HG03439 (cell line): ENCODE measurements around the gene DCDC2C.

Experiments
- ATAC-seq: cut with Tn5 transposase; IDR thresholded peaks from one replicate; pipeline ENCODE4 v1.9.1; 2021; ENCODE audit warnings: mild to moderate bottlenecking, moderate library complexity; ENCODE audit not compliant: unreplicated experiment

DCDC2C gene

DNA sequence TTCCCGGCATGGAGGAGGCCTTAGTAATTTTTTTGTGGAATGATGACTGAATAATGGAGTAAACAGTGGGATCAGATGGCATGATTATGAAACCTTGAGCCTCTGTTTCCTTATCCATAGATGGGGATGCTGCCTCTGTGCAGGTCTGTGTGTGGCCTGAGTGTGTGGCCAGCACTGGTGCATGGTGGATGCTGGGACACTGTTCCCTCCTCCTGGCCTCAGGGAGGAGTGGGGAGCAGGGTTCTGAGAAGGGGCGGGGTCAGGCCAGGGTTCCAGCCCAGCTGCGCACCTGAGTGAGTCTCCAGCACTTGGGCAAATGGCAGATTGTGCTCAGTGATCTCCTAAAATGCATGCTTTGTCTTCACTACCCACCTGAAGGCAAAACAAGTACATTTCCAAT lies 66.4 kb downstream of the DCDC2C start:
- no peak for ATAC-seq

- ATAC-seq = no peak
These were observed 67.5 kb downstream of the DCDC2C start for GRCh38 chr2:3770724-3771415.

GRCh38 chr2:3771576-3771975 lies 68.2 kb downstream of the DCDC2C start:
- ATAC-seq = no peak

DNA sequence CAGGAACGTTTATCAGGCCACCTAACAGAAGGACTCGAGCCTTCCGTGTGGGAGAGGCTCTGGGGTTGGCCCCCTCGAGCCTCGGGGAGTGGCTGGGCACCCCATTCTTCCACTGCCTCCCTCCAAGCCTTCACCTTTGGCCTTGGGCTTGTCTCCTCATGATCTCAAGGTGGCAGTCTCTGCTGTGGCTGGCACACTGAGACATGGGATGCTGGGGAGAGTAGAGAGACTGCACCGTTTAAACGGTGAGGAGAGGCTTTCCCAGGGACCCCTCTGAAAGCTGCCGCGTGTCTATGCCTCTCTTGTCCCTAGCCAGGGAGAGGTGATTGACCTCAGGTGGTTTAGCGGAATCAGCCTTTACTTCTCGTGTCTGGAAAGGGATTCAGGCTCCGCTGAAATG lies 71.0 kb downstream of the DCDC2C start:
- ATAC-seq = no peak

DNA sequence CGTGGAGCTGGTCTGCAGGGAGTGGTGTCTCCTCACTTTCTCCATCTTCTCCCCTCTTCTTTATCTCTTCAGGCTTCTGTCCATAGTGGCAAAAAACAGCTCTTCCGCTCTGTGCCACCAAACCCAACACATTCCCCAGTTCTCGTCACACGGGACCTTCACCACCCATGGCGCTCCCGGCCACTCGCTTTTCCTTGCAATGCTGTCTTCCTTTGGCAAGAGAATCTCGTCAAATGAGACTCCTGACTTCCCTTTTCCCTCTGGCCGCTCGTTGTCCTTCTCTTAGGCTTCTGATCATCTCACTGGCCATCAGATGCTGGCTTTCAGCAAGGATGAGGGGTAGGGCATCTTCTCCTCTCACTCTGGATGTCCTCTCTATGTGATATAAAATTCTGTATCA lies 72.9 kb downstream of the DCDC2C start:
- ATAC-seq = no peak

DNA sequence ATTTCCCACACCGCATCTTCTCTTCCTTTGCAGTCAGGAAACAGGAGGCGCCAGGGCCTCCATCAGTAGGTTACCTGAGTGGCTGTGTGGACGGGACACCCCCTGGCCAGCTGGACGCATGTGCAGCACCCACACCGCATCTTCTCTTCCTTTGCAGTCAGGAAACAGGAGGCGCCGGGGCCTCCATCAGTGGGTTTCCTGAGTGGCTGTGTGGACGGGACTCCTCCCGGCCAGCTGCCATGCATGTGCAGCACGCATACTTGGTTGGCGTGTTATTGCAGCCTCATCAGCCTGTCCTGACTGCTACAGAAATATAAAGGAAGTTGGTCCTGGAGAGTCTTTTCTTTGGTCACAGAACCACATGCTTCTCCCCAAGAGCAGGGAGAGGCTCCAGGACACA lies 74.6 kb downstream of the DCDC2C start:
- no peak for ATAC-seq

GRCh38 chr2:3778851-3779495 lies 75.6 kb downstream of the DCDC2C start:
- ATAC-seq = no peak

DNA sequence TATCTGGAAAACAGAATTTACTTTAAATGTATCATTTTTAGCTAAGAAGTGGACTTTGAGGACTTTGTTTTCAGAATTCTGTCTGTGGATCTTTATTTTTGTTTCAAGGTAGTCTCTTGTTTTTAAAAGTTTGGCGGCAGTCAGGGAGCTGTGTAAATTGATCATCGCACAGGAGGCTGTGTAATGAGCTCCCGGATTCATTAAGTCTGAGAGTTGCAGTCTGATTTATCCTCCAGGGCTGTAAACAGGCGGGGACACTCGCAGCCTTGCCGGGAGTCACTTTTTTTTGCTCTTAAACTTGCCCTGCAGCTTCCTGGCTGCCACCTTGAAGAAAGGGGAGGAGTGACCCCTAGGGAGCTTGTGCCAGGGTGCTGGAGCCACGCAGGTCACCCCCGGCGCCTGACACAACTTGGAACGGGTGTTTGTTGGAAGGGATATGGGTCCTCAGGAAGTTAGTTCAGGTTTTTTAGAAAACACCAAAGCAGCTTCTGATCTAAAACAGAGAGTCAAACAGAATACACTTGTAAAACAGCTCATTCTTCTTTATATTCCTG lies 76.2 kb downstream of the DCDC2C start:
- no peak for ATAC-seq

DNA sequence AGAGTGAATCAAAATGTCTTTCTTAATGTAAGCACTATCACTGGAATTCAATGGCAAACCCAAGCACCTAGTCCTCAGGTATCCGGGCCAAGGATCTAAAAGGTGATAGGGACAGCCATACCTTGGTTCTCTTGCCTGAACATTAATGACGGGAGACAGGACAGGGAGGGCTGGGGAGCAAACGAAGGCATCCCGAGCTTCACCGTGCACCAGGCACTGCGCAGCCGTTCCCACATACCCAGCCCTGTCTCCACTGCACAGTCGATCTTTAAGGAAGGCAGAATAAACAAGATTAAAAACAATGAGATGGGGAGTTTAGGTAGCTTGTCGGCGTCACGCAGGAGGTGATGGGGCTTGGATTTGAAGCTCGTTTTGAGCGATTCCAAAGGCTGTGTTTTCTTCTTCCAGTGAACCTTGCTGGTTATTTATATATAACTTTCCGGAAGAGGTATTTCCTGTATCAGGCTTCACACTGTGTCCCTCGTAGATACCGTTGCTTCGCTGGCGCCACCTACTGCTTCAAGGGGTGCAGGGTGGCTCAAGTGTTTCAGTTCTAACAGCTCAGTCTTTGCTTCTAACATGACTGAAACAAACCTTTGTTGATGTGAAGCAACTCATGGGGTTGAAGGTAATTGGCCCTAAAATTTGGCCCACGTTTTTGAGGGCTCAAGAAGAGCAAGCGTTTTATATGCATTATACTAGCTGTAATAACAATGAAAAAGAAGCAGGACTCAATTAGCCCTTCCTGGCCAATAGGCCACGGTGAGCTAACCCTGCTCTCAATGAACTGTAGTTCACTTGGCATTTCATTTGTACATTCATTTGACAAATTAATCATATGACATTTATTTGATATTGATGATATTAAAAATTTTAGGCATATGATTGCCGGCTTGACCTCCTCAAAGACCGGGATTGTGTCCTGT lies 77.4 kb downstream of the DCDC2C start:
- ATAC-seq = peak; percentile 95

DNA sequence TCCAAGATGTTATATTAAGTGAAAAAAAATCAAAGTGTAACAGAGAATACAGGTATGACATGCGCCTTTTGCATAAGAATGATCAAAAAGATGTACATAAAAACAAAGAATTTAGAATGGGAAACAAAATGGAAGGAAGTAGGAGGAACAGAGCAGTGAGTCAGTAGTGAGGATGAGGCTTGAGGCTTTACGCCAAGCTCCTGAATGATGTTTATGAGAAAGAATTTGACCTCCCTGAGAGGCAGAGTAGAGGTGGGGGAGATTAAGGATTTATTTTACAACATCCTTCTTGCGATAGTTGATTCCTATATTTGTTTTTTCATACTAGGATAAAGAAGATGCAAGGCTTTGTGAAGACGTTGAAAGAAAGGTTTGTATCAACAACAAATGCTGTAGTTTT lies 81.4 kb downstream of the DCDC2C start:
- no peak for ATAC-seq

GRCh38 chr2:3785220-3785889 lies 82.0 kb downstream of the DCDC2C start:
- ATAC-seq = no peak

DNA sequence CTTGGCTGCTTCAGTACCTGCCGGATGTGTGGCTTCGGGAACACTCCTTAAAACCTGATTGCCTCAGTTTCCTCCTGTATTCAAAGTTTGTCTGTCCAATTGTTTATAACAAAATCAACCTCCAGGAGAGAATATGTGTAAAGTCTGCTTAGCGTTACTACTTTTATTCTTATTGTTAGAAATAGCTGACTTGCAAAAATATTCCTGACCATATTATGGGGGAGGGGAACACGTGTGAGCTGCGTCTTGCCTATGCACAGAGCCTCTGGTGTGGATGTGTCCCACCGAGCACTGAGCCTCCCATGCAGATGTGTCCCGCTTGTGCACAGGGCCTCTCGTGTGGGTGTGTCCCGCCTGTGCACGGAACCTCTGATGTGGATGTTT lies 82.5 kb downstream of the DCDC2C start:
- ATAC-seq = no peak

- ATAC-seq = no peak
These were observed 84.4 kb downstream of the DCDC2C start for GRCh38 chr2:3787768-3788167.

DNA sequence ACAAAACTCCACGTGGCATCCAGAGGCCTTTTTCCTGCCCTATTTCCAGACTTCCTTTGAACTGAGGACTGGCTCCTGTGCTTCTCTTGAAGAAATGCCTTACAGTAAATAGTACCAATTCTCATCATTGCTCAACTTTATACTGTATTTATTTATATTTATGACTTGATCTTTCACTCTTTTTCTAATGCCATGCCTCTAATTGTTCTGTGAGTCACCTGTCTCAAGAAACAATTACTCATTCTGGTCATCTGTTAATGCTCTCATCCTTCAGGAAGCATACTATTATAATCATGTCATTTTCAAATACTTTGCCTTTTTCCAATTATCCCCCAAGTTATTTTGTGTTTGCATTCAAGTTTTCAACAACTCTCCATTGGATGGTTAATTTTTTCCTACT lies 85.9 kb downstream of the DCDC2C start:
- ATAC-seq = no peak

DNA sequence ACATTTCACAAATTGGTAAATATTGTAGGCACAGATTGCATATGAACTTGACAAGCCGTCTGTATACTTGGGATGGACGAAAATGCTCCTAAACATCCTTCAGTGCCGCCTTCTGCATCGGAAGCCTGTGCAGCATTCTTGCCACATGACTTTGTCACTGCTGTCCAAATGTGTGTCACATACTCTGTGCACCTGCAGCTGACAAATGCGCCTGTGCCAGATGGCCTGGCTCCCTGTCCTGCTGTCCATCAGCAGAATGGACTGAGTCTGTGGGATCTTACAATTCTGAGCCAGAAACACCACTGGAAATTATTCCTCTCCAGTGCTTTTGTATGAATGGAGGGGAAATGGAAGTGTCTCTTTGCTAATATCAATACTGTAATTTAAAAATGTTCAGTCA lies 89.9 kb downstream of the DCDC2C start:
- no peak for ATAC-seq

DNA sequence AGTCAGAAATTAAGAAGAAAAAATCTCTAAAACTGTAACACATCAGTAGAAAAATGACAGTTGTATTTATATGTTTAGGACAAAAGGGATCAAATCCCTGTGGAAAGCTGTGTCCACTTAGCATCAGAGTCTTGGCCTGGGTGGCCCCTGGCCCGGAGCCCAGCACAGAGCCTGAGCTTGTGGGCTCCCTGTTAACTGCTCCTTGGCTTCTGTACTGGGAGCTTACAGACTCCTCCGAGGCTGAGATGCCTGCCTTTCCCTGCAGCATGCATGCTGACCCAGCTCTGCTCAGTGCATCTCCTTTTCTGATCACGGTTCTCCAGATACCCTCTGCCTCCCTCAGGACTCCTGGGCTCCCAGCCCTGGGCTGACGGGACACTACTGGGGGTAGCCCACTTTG lies 98.1 kb downstream of the DCDC2C start:
- no peak for ATAC-seq

GRCh38 chr2:3805201-3805939 lies 102.0 kb downstream of the DCDC2C start:
- ATAC-seq = no peak

DNA sequence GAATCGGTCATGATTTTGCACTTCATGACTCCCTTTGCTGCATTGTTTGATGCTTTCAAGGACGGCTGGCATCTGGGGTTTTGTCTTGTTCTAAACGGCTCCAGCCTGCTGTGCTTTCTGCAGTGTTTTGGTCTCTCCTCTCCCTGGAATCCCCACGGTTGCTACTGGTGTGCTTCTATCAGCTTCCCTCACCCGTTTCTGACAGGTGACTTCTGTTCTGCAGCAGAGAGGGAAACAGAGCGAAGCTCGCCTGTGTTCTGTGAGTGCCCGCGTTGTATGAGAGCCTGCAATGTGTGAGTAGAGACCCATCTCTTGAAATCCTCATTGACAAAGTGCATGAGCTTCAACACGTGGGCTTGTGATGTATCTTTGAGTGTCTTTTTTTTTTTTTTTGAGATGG lies 102.8 kb downstream of the DCDC2C start:
- no peak for ATAC-seq

- ATAC-seq = no peak
These were observed 103.4 kb downstream of the DCDC2C start for GRCh38 chr2:3806730-3807129.

DNA sequence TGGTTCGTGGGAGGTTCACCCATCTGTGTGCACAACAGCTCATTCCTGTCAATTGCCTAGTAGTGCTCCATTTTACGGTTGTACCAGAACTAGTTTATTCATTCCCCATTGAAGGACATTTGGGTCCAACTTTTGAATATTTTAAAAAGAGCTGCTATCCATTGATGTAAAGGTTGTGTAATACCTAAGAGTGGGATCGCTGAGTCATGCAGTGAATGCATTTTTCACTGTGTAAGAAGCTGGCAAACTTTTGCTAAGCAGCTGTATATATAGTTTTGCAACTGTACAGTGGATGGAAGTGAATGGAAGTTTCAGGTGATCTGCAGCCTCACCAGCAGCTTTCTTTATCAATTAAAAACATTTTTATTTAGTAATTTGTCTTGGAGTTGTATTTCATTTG lies 104.5 kb downstream of the DCDC2C start:
- no peak for ATAC-seq
